Prostate gland (tissue), 2 donors: ENCODE measurements around the gene ATP6V1E1. TPM values are rescaled to one million over a fixed set of nuclear protein-coding genes. Genes with fewer than 3 reads are reported as not detected.

Experiments
- DNase-seq: peaks from one replicate; pipeline ENCODE4 v3.0.0-alpha.2; 2019; ENCODE audit warnings: low spot score
- H3K27ac ChIP-seq, 2 donors: fragments of 200-600 bp; sonication (generic); 2 replicates each; pipeline ENCODE4 v1.5.1; 2017 to 2019
- H3K27me3 ChIP-seq: fragments of 200-600 bp; sonication (generic); replicated peaks from 2 replicates; pipeline ENCODE4 v1.5.1; 2019; ENCODE audit not compliant: insufficient read depth
- H3K36me3 ChIP-seq, 2 donors: fragments of 200-600 bp; sonication (generic); 1 replicate in 1 of 2; 2 replicates in 1 of 2; pipeline versions ENCODE4 v1.5.1 to v1.8.1; 2017 to 2019
- H3K4me1 ChIP-seq: fragments of 200-600 bp; sonication (generic); replicated peaks from 2 replicates; pipeline ENCODE4 v1.5.1; 2019
- H3K4me3 ChIP-seq, 2 donors: fragments of 200-600 bp; sonication (generic); 2 replicates each; pipeline ENCODE4 v1.5.1; 2017 to 2019
- H3K9me3 ChIP-seq: fragments of 200-600 bp; sonication (generic); 2 replicates; pipeline ENCODE4 v1.5.1; 2017
- CTCF ChIP-seq, 4 experiments: fragments of 200-600 bp in 2 of 4; fragments of 450-650 bp in 2 of 4; sonication (generic) in 2 of 4; IDR thresholded peaks; 1 replicate in 3 of 4; 2 replicates in 1 of 4; pipeline ENCODE4 v1.5.1; 2016 to 2019; ENCODE audit warnings: antibody characterized with exemption in 4 of 4, mild to moderate bottlenecking in 2 of 4, moderate library complexity in 2 of 4
- POLR2A ChIP-seq: fragments of 450-650 bp; IDR thresholded peaks from one replicate; pipeline ENCODE4 v1.6.1; 2016; ENCODE audit warnings: antibody characterized with exemption, mild to moderate bottlenecking
- POLR2AphosphoS5 ChIP-seq: sonication (generic); formaldehyde crosslinking; IDR thresholded peaks from one replicate; pipeline ENCODE4 v1.6.1; 2017; ENCODE audit warnings: antibody characterized with exemption
- WGBS: methylation state at CpG from one replicate; pipeline ENCODE4 v1.1.5; 2018; 5-methylcytosine and 5-hydroxymethylcytosine counted together
- intact Hi-C: fragments of 100-400 bp; cut with DNase I; formaldehyde crosslinking; loops from one replicate; pipeline ENCODE4 v1.14.2; 2022
- total RNA-seq, 2 donors: library from RNA; depleted of rRNA; stranded (reverse); fragments of >200 nt; gene quantifications; one replicate each; pipeline ENCODE4 v1.1.0, GENCODE V29; 2016

ATP6V1E1 gene
- total RNA-seq, 2 donors from 2014 or later: 101 to 150 TPM

- Histone ChIP-seq H3K9me3 (no peaks in the 10 kb centered on the region), H3K27ac (no peak overlapping the region), H3K4me3 (no peak overlapping the region), H3K36me3 (no peaks in the 10 kb centered on the region), H3K27me3 (no peaks in the 10 kb centered on the region), H3K4me1 (no peaks in the 10 kb centered on the region)
- intact Hi-C loops: no loop called here
- DNase-seq: no peak
- 72% methylated on average over 3 of the region's 3 CpGs for WGBS
- no peak for TF ChIP-seq CTCF (IDR thresholded peaks at IDR 0.05)
- TF ChIP-seq POLR2A: no peak
- no peak for TF ChIP-seq POLR2AphosphoS5
Measured at GRCh38 chr22:17665854-17666253, 37.3 kb upstream of the ATP6V1E1 start.

- intact Hi-C loops: no loop called here
- no peak for TF ChIP-seq POLR2AphosphoS5
- no peak for TF ChIP-seq POLR2A
- no peak for TF ChIP-seq CTCF (IDR thresholded peaks at IDR 0.05)
- DNase-seq: no peak
- WGBS: 93% methylated on average over 3 of the region's 3 CpGs
- H3K9me3 ChIP-seq: no peaks in the 10 kb centered on the region
- no peak overlapping the region for H3K4me3 ChIP-seq
- no peak overlapping the region for H3K27ac ChIP-seq
- H3K27me3 ChIP-seq: no peaks in the 10 kb centered on the region
- no peaks in the 10 kb centered on the region for H3K36me3 ChIP-seq
- no peaks in the 10 kb centered on the region for H3K4me1 ChIP-seq
Measured at GRCh38 chr22:17665248-17665647, 36.7 kb upstream of the ATP6V1E1 start.

GRCh38 chr22:17664414-17665055 lies 36.0 kb upstream of the ATP6V1E1 start:
- intact Hi-C loops: no loop called here
- no peaks in the 10 kb centered on the region for H3K27me3 ChIP-seq
- no peak for DNase-seq
- 95% methylated on average over 5 of the region's 6 CpGs for WGBS
- H3K36me3 ChIP-seq: no peaks in the 10 kb centered on the region
- H3K4me1 ChIP-seq: no peaks in the 10 kb centered on the region
- TF ChIP-seq POLR2AphosphoS5: no peak
- TF ChIP-seq CTCF (IDR thresholded peaks at IDR 0.05): no peak
- TF ChIP-seq POLR2A: no peak
- H3K4me3 ChIP-seq: no peak overlapping the region
- no peak overlapping the region for H3K27ac ChIP-seq
- no peaks in the 10 kb centered on the region for H3K9me3 ChIP-seq

GRCh38 chr22:17656870-17657395 lies 28.4 kb upstream of the ATP6V1E1 start:
- no peak for TF ChIP-seq CTCF (IDR thresholded peaks at IDR 0.05)
- no peak for TF ChIP-seq POLR2A
- no peak for TF ChIP-seq POLR2AphosphoS5
- WGBS: 87% methylated on average over 10 of the region's 10 CpGs
- DNase-seq: no peak

GRCh38 chr22:17655289-17655688 lies 26.7 kb upstream of the ATP6V1E1 start:
- H3K27me3 ChIP-seq: no peaks in the 10 kb centered on the region

More at GRCh38 chr22:17656870-17657395, 28.4 kb upstream of the ATP6V1E1 start:
- no peak overlapping the region for H3K4me3 ChIP-seq
- H3K9me3 ChIP-seq: no peaks in the 10 kb centered on the region
- peaks cover 2% of the 10 kb centered on the region for H3K4me1 ChIP-seq
- H3K36me3 ChIP-seq: no peaks in the 10 kb centered on the region
- H3K27me3 ChIP-seq: no peaks in the 10 kb centered on the region
- intact Hi-C loops: no loop called here
- H3K27ac ChIP-seq: no peak overlapping the region

More at GRCh38 chr22:17655289-17655688, 26.7 kb upstream of the ATP6V1E1 start:
- DNase-seq: no peak
- H3K9me3 ChIP-seq: no peaks in the 10 kb centered on the region
- TF ChIP-seq POLR2AphosphoS5 (no peak), POLR2A (no peak), CTCF (IDR thresholded peaks at IDR 0.05) (no peak)
- WGBS: 92% methylated on average over 3 of the region's 3 CpGs
- intact Hi-C loops: no loop called here
- no peak overlapping the region for H3K27ac ChIP-seq
- H3K4me1 ChIP-seq: peaks cover 2% of the 10 kb centered on the region
- H3K36me3 ChIP-seq: no peaks in the 10 kb centered on the region
- no peak overlapping the region for H3K4me3 ChIP-seq
